ENCODE results near the gene TRMT44. TPM values are rescaled to one million over a fixed set of nuclear protein-coding genes. Genes with fewer than 3 reads are reported as not detected.

The TRMT44 gene
- total and polyA plus RNA-seq, 2 of the 4 experiments (the other 2 are of a cell fraction) = 7.3 to 8.1 TPM

GRCh38 chr4:8439914-8440491, 574 bp upstream of the TRMT44 start (continued):
- TF ChIP-seq SMC3 (IDR thresholded peaks at IDR 0.05; ENCODE audit: low read depth, low read length) = no peak

GRCh38 chr4:8441499-8442091, 1.0 kb downstream of the TRMT44 start:
- DNase-seq (no peak), ATAC-seq (ENCODE audit: low read depth) (no peak)
- peaks cover 6% of the 10 kb centered on the region; the same call in 1 of the 2 replicates for H3K9me1 ChIP-seq (ENCODE audit: insufficient read depth, low read length)
- H3K36me3 ChIP-seq (ENCODE audit: control insufficient read depth, insufficient read depth, low read length) = peaks cover 2% of the 10 kb centered on the region; the same call in 1 of the 2 replicates
- H2BK15ac ChIP-seq (ENCODE audit: low read depth, low read length) = no peak overlapping the region
- no peak overlapping the region for H3K27ac ChIP-seq (ENCODE audit: insufficient read depth, low read length)
- H2AK5ac ChIP-seq (ENCODE audit: low read depth, low read length) = 0 out of 2 replicates have a peak overlapping the region, but pooled peaks have one; percentile 14
- peak overlapping the region; percentile 71; the same call in 1 of the 2 replicates for H3K9ac ChIP-seq (ENCODE audit: low read depth, low read length)
- H3K18ac ChIP-seq (ENCODE audit: low read depth, low read length) = no peak overlapping the region
- peaks cover 25% of the 10 kb centered on the region; the same call in 1 of the 2 replicates for H4K20me1 ChIP-seq (ENCODE audit: insufficient read depth, low read length)
- H3K9me3 ChIP-seq (ENCODE audit: control insufficient read depth, insufficient read depth, low read length) = no peaks in the 10 kb centered on the region
- 42% methylated on average over 7 of the region's 17 CpGs; no CpG with 5 or more reads in 1 of the 2 experiments for WGBS, 2 experiments (ENCODE audit: extremely low coverage in 2 of 2, insufficient read length in 1 of 2)
- POLR2A ChIA-PET (ENCODE audit: unreplicated experiment) = no interaction called here
- dilution Hi-C loops (cut with HindIII; ENCODE audit: low sequenced_read_pairs, unreplicated experiment) (no loop called here), in situ Hi-C loops (cut with MboI; ENCODE audit: low sequenced_read_pairs) (loop anchor here (25.0 kb wide), 1 partner anchor 1646 kb away; no protein-coding TSS in a partner anchor), intact Hi-C loops (cut with micrococcal nuclease) (no loop called here)
- H2BK20ac ChIP-seq (ENCODE audit: low read depth, low read length) = no peak overlapping the region
- H3K14ac ChIP-seq (replicated peaks; ENCODE audit: low read depth, low read length) = no peak overlapping the region
- no peak overlapping the region for H4K91ac ChIP-seq (ENCODE audit: insufficient read depth, low read depth, low read length)
- H4K5ac ChIP-seq (ENCODE audit: low read depth, low read length) = no peak overlapping the region
- no peak overlapping the region for H3K23ac ChIP-seq (ENCODE audit: low read depth, low read length)
- H4K8ac ChIP-seq (ENCODE audit: low read depth in 2 of 2, low read length in 2 of 2) = peak overlapping the region in 1 of 2 experiments; percentile 61; a peak in 1 of 4 replicates
- no peak overlapping the region for H3K4ac ChIP-seq (ENCODE audit: low read depth, low read length)
- peaks cover 9% of the 10 kb centered on the region; the same call in 1 of the 2 replicates for H3K4me1 ChIP-seq (ENCODE audit: control insufficient read depth, insufficient read depth, low read length)
- H3K4me2 ChIP-seq (ENCODE audit: low read depth, low read length) = peak overlapping the region; percentile 95
- peak overlapping the region; percentile 99 for H2AK9ac ChIP-seq (replicated peaks; ENCODE audit: low read depth, low read length, poor library complexity)
- H2BK5ac ChIP-seq (ENCODE audit: low read depth, low read length, poor library complexity, severe bottlenecking) = no peak overlapping the region
- BruUV-seq (replicated peaks) = no TSS peak
- TF ChIP-seq CEBPB (IDR thresholded peaks at IDR 0.05; ENCODE audit: low read depth, low read length) (peak; percentile 97), RFX5 (IDR thresholded peaks at IDR 0.05; ENCODE audit: low read depth, low read length) (no peak)
- no peaks in the 10 kb centered on the region for H3K27me3 ChIP-seq (ENCODE audit: control insufficient read depth, insufficient read depth, low read length)
- peak overlapping the region; percentile 28; the same call in 1 of the 2 replicates for H3K56ac ChIP-seq (ENCODE audit: extremely low read depth, insufficient read depth, low read length)
- peaks cover 35 to 77% of the 10 kb centered on the region in 2 experiments for H3K79me1 ChIP-seq (ENCODE audit: low read depth in 1 of 2, low read length in 2 of 2)
- peak overlapping the region; percentile 79 for H3K4me3 ChIP-seq (ENCODE audit: insufficient read depth, low read depth, low read length)
- CTCF ChIA-PET = no interaction called here
- H2AFZ ChIP-seq (replicated peaks; ENCODE audit: low read length, poor library complexity) = no peak overlapping the region
- no peak overlapping the region for H2BK120ac ChIP-seq (ENCODE audit: low read depth, low read length)
